D721Med (cell line): ENCODE results near the gene PLCE1.
"Not testable (repeated sequence)": the region's sequence is repeated elsewhere in the genome, so short reads cannot be mapped to it uniquely, and the experiment has no call there.

Source experiments
- DNase-seq: peaks from one replicate; pipeline ENCODE4 v3.0.0; 2011; ENCODE audit warnings: low spot score; ENCODE audit not compliant: insufficient read length
- FAIRE-seq: peaks from 2 replicates; lab custom pipeline; 2011; peaks lifted over from hg19 to GRCh38; lab: Jason Lieb, UNC
- CTCF ChIP-seq: IDR thresholded peaks from 2 replicates; pipeline ENCODE4 v1.5.1; 2012; ENCODE audit warnings: mild to moderate bottlenecking, control low read depth; ENCODE audit not compliant: insufficient read depth; ENCODE audit errors: missing control alignments

The PLCE1 gene

GRCh38 chr10:93958834-93959233 lies 34.9 kb upstream of the PLCE1 start:
- DNase-seq: no peak
- TF ChIP-seq CTCF: no peak
- FAIRE-seq: no peak

GRCh38 chr10:93960988-93961387 lies 32.7 kb upstream of the PLCE1 start:
- FAIRE-seq, DNase-seq: not testable (repeated sequence)

GRCh38 chr10:93962973-93963372 lies 30.8 kb upstream of the PLCE1 start:
- no peak for DNase-seq
- TF ChIP-seq CTCF: no peak
- no peak for FAIRE-seq

GRCh38 chr10:93963434-93963833 lies 30.3 kb upstream of the PLCE1 start:
- DNase-seq (no peak), FAIRE-seq (no peak)
- no peak for TF ChIP-seq CTCF

- no peak for FAIRE-seq
- no peak for DNase-seq
- no peak for TF ChIP-seq CTCF
Measured at GRCh38 chr10:93965911-93966310, 27.8 kb upstream of the PLCE1 start.

GRCh38 chr10:93967756-93968155 lies 26.0 kb upstream of the PLCE1 start:
- FAIRE-seq: no peak
- DNase-seq: no peak
- TF ChIP-seq CTCF: no peak

- TF ChIP-seq CTCF: no peak
- DNase-seq (no peak), FAIRE-seq (no peak)
Measured at GRCh38 chr10:93968540-93968945, 25.2 kb upstream of the PLCE1 start.

- not testable (repeated sequence) for DNase-seq, FAIRE-seq
Measured at GRCh38 chr10:93970433-93971010, 23.2 kb upstream of the PLCE1 start.
